ENCODE measurements around the gene LLPH. TPM values are rescaled to one million over a fixed set of nuclear protein-coding genes. Genes with fewer than 3 reads are reported as not detected.
A peak's percentile ranks its signal among the peaks of the same experiment; 100 is the strongest.

Gene LLPH
- total and polyA plus RNA-seq, 10 donors: 6.5 to 21.7 (median 17.2) TPM

DNA sequence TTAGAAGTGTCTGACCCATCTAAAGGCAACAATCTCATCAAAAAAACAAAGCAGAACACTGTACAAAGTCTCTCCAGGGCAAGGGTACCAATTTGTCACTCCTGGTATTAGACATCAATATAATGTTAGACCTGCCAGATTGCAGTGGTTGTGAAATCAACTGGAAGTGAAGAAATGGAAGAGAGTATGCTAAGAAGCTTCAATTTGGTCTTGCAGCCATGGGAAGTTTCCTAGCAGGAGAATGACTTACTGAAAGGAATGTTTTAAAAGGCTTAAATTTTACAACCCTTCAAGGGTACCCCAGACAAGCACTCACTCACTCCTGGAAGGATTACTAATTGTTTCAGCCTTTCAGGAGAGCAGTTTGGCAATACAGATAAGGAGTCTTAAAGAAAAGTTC is 18.9 kb downstream of the LLPH start:
- no peaks in the 10 kb centered on the region for H3K9me3 ChIP-seq
- DNase-seq: no peak
- intact Hi-C loops (cut with DNase I; ENCODE audit: low total_unique reads): no loop called here

GRCh38 chr12:66109056-66109455 is 21.5 kb downstream of the LLPH start:
- no peaks in the 10 kb centered on the region for H3K9me3 ChIP-seq
- TF ChIP-seq, protein P1, sequence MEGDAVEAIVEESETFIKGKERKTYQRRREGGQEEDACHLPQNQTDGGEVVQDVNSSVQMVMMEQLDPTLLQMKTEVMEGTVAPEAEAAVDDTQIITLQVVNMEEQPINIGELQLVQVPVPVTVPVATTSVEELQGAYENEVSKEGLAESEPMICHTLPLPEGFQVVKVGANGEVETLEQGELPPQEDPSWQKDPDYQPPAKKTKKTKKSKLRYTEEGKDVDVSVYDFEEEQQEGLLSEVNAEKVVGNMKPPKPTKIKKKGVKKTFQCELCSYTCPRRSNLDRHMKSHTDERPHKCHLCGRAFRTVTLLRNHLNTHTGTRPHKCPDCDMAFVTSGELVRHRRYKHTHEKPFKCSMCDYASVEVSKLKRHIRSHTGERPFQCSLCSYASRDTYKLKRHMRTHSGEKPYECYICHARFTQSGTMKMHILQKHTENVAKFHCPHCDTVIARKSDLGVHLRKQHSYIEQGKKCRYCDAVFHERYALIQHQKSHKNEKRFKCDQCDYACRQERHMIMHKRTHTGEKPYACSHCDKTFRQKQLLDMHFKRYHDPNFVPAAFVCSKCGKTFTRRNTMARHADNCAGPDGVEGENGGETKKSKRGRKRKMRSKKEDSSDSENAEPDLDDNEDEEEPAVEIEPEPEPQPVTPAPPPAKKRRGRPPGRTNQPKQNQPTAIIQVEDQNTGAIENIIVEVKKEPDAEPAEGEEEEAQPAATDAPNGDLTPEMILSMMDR (IDR thresholded peaks at IDR 0.05 in 8 of 11, conservative IDR thresholded peaks at IDR 0.05 in 3 of 11): no peak
- no peak for TF ChIP-seq POLR2AphosphoS5 (IDR thresholded peaks at IDR 0.05)
- no peak for TF ChIP-seq POLR2A (IDR thresholded peaks at IDR 0.05)
- no peaks in the 10 kb centered on the region for H3K27me3 ChIP-seq (replicated peaks in 1 of 7)
- H3K4me1 ChIP-seq: peaks cover 0 to 8% (median 3%) of the 10 kb centered on the region in 6 donors
- H3K36me3 ChIP-seq: no peaks in the 10 kb centered on the region
- WGBS, 5 donors: 84 to 93% (median 89%) methylated on average over 4 of the region's 4 CpGs
- no peak for DNase-seq
- H3K4me3 ChIP-seq: no peak overlapping the region
- H3K27ac ChIP-seq: no peak overlapping the region
- intact Hi-C loops (cut with DNase I; ENCODE audit: low total_unique reads): loop anchor here (10.0 kb wide), 1 partner anchor 1214 kb away; no protein-coding TSS in a partner anchor

More for the DNA sequence above, 18.9 kb downstream of the LLPH start:
- H3K27me3 ChIP-seq (replicated peaks in 1 of 7): no peaks in the 10 kb centered on the region
- H3K36me3 ChIP-seq: no peaks in the 10 kb centered on the region
- TF ChIP-seq POLR2AphosphoS5 (IDR thresholded peaks at IDR 0.05): no peak
- no peak for TF ChIP-seq POLR2A (IDR thresholded peaks at IDR 0.05)
- TF ChIP-seq, protein P1 (IDR thresholded peaks at IDR 0.05 in 8 of 11, conservative IDR thresholded peaks at IDR 0.05 in 3 of 11): no peak
- no peak overlapping the region for H3K4me3 ChIP-seq
- H3K27ac ChIP-seq: no peak overlapping the region
- H3K4me1 ChIP-seq: peaks cover 0 to 8% (median 3%) of the 10 kb centered on the region in 6 donors

DNA sequence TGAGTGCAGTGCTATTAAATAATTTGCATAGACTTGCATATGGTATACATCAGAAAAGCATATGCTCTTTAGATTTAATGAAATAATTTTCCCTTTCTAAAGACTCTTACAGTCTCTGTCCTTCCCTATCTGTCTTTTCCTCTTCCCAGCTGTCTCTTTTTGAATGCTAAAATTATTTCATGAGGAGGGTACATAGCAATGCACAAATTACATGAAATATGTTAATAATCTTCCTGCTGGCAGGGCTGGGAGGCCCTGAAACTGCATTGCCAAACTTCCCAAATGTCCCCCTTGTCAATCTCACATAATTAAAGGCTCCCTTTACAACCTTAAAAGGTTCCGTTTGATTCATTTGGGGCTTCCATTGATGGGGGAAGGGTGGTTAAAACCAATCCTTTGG is 22.2 kb downstream of the LLPH start:
- no peaks in the 10 kb centered on the region for H3K36me3 ChIP-seq
- H3K9me3 ChIP-seq: no peaks in the 10 kb centered on the region
- no peak overlapping the region for H3K27ac ChIP-seq
- WGBS, 5 donors: 89 to 100% (median 96%) methylated on average over 1 of the region's 1 CpG
- DNase-seq: no peak
- intact Hi-C loops (cut with DNase I; ENCODE audit: low total_unique reads): loop anchor here (10.0 kb wide), 1 partner anchor 1214 kb away; no protein-coding TSS in a partner anchor
- peaks cover 0 to 1% (median 0%) of the 10 kb centered on the region in 7 donors for H3K27me3 ChIP-seq (replicated peaks in 1 of 7)
- no peak overlapping the region for H3K4me3 ChIP-seq
- TF ChIP-seq POLR2AphosphoS5 (IDR thresholded peaks at IDR 0.05) (no peak), POLR2A (IDR thresholded peaks at IDR 0.05) (no peak)
- TF ChIP-seq, protein P1 (IDR thresholded peaks at IDR 0.05 in 8 of 11, conservative IDR thresholded peaks at IDR 0.05 in 3 of 11): no peak
- peaks cover 0 to 8% (median 3%) of the 10 kb centered on the region in 6 donors for H3K4me1 ChIP-seq

- H3K9me3 ChIP-seq: no peaks in the 10 kb centered on the region
- intact Hi-C loops (cut with DNase I; ENCODE audit: low total_unique reads): loop anchor here (10.0 kb wide), 1 partner anchor 1213 kb away; no protein-coding TSS in a partner anchor
- DNase-seq: no peak
These were observed 23.1 kb downstream of the LLPH start for GRCh38 chr12:66107451-66107915.

More at GRCh38 chr12:66107451-66107915, 23.1 kb downstream of the LLPH start:
- H3K4me1 ChIP-seq: peaks cover 0 to 8% (median 3%) of the 10 kb centered on the region in 6 donors
- H3K4me3 ChIP-seq: no peak overlapping the region
- no peaks in the 10 kb centered on the region for H3K36me3 ChIP-seq
- WGBS, 5 donors: 28 to 38% (median 38%) methylated on average over 9 of the region's 9 CpGs
- H3K27ac ChIP-seq: no peak overlapping the region
- TF ChIP-seq, protein P1 (IDR thresholded peaks at IDR 0.05 in 8 of 11, conservative IDR thresholded peaks at IDR 0.05 in 3 of 11): peak; percentile 63 to 87 (median 80)
- TF ChIP-seq POLR2A (IDR thresholded peaks at IDR 0.05): no peak
- TF ChIP-seq POLR2AphosphoS5 (IDR thresholded peaks at IDR 0.05): no peak
- H3K27me3 ChIP-seq (replicated peaks in 1 of 7): peaks cover 0 to 10% (median 0%) of the 10 kb centered on the region in 7 donors
